DND-41 (cell line): ENCODE measurements around the gene TSC22D2.

Experiments used
- EZH2 ChIP-seq: IDR thresholded peaks from 3 replicates; pipeline ENCODE4 v1.6.1; 2012; ENCODE audit warnings: borderline replicate concordance, low read depth, mild to moderate bottlenecking, moderate library complexity, low read length, inconsistent platforms; ENCODE audit not compliant: severe bottlenecking
- TF ChIP-seq, protein P1 (sequence below): IDR thresholded peaks from 2 replicates; pipeline ENCODE4 v1.5.1; 2012; ENCODE audit warnings: borderline replicate concordance, low read length, moderate library complexity, mild to moderate bottlenecking; ENCODE audit not compliant: poor library complexity, severe bottlenecking; ENCODE audit errors: extremely low read depth

- TF ChIP-seq, protein P1, sequence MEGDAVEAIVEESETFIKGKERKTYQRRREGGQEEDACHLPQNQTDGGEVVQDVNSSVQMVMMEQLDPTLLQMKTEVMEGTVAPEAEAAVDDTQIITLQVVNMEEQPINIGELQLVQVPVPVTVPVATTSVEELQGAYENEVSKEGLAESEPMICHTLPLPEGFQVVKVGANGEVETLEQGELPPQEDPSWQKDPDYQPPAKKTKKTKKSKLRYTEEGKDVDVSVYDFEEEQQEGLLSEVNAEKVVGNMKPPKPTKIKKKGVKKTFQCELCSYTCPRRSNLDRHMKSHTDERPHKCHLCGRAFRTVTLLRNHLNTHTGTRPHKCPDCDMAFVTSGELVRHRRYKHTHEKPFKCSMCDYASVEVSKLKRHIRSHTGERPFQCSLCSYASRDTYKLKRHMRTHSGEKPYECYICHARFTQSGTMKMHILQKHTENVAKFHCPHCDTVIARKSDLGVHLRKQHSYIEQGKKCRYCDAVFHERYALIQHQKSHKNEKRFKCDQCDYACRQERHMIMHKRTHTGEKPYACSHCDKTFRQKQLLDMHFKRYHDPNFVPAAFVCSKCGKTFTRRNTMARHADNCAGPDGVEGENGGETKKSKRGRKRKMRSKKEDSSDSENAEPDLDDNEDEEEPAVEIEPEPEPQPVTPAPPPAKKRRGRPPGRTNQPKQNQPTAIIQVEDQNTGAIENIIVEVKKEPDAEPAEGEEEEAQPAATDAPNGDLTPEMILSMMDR, result no peak
- TF ChIP-seq EZH2, result no peak
These were observed 45.3 kb downstream of the TSC22D2 start for GRCh38 chr3:150453353-150453752.
